IMR-90 (cell line): ENCODE results near the gene MAS1L. TPM values are rescaled to one million over a fixed set of nuclear protein-coding genes. Genes with fewer than 3 reads are reported as not detected.
"Not testable (repeated sequence)": the region's sequence is repeated elsewhere in the genome, so short reads cannot be mapped to it uniquely, and the experiment has no call there.

Experiments used
- ATAC-seq: fragments of 200-7000 bp; cut with Tn5 transposase; 2 replicates; pipeline ENCODE4 v1.9.1; 2020; ENCODE audit warnings: low read depth, mild to moderate bottlenecking, moderate library complexity
- BruUV-seq: library from RNA; stranded (reverse); fragments of 400-500 nt; replicated peaks from 2 replicates; lab custom pipeline; 2021; lab: Mats Ljungman, UMichigan
- CTCF ChIA-PET: fragments of 300-600 bp; formaldehyde crosslinking; extraction: SDS; loops from one replicate; lab custom pipeline; 2021; ENCODE audit warnings: antibody characterized with exemption; lab: Yijun Ruan, JAX
- POLR2A ChIA-PET: fragments of 300-600 bp; sonication (Branson Sonifier 250); formaldehyde crosslinking; loops from one replicate; lab custom pipeline; 2022; ENCODE audit warnings: antibody characterized with exemption; ENCODE audit not compliant: unreplicated experiment; lab: Charles Lee
- DNase-seq: peaks from one replicate; pipeline ENCODE4 v3.0.0; 2013
- H2AFZ ChIP-seq: replicated peaks from 2 replicates; pipeline ENCODE3; 2013; ENCODE audit warnings: low read length, mild to moderate bottlenecking; ENCODE audit not compliant: poor library complexity
- H2AK5ac ChIP-seq: 2 replicates; pipeline ENCODE4 v1.6.1; 2013; ENCODE audit warnings: low read depth, low read length, inconsistent platforms
- H2AK9ac ChIP-seq: replicated peaks from 2 replicates; pipeline ENCODE3; 2013; ENCODE audit warnings: mild to moderate bottlenecking, low read depth, low read length, moderate library complexity; ENCODE audit not compliant: poor library complexity
- H2BK120ac ChIP-seq: 2 replicates; pipeline ENCODE4 v1.6.1; 2013; ENCODE audit warnings: low read depth, low read length, inconsistent platforms
- H2BK15ac ChIP-seq: 3 replicates; pipeline ENCODE4 v1.6.1; 2013; ENCODE audit warnings: low read depth, low read length, inconsistent platforms
- H2BK20ac ChIP-seq: 2 replicates; pipeline ENCODE4 v1.6.1; 2013; ENCODE audit warnings: low read depth, mild to moderate bottlenecking, inconsistent platforms, low read length, moderate library complexity
- H2BK5ac ChIP-seq: 2 replicates; pipeline ENCODE4 v1.6.1; 2013; ENCODE audit warnings: mild to moderate bottlenecking, low read depth, low read length, inconsistent platforms; ENCODE audit not compliant: poor library complexity, severe bottlenecking
- H3K14ac ChIP-seq: replicated peaks from 2 replicates; pipeline ENCODE4 v1.6.1; 2013; ENCODE audit warnings: low read depth, low read length, inconsistent platforms
- H3K18ac ChIP-seq: 2 replicates; pipeline ENCODE4 v1.6.1; 2013; ENCODE audit warnings: low read depth, low read length, control low read depth
- H3K23ac ChIP-seq: 2 replicates; pipeline ENCODE4 v1.6.1; 2013; ENCODE audit warnings: low read depth, low read length, inconsistent platforms
- H3K27ac ChIP-seq: 2 replicates; pipeline ENCODE4 v1.5.1; 2013; ENCODE audit warnings: mild to moderate bottlenecking, control low read depth, low read length; ENCODE audit not compliant: insufficient read depth
- H3K27me3 ChIP-seq: 2 replicates; pipeline ENCODE4 v1.6.1; 2013; ENCODE audit warnings: low read length; ENCODE audit not compliant: control insufficient read depth, insufficient read depth
- H3K36me3 ChIP-seq: 2 replicates; pipeline ENCODE4 v1.6.1; 2013; ENCODE audit warnings: low read length, mixed read lengths; ENCODE audit not compliant: control insufficient read depth, insufficient read depth
- H3K4ac ChIP-seq: 2 replicates; pipeline ENCODE4 v1.6.1; 2013; ENCODE audit warnings: low read depth, low read length, inconsistent platforms
- H3K4me1 ChIP-seq: 2 replicates; pipeline ENCODE4 v1.6.1; 2013; ENCODE audit warnings: low read length, mixed read lengths; ENCODE audit not compliant: control insufficient read depth, insufficient read depth
- H3K4me2 ChIP-seq: 2 replicates; pipeline ENCODE4 v1.6.1; 2013; ENCODE audit warnings: low read depth, mild to moderate bottlenecking, control low read depth, low read length, moderate library complexity
- H3K4me3 ChIP-seq: 2 replicates; pipeline ENCODE4 v1.5.1; 2013; ENCODE audit warnings: low read depth, mild to moderate bottlenecking, control low read depth, low read length, moderate library complexity; ENCODE audit not compliant: insufficient read depth
- H3K56ac ChIP-seq: 2 replicates; pipeline ENCODE4 v1.6.1; 2013; ENCODE audit warnings: low read length, inconsistent platforms; ENCODE audit not compliant: insufficient read depth; ENCODE audit errors: extremely low read depth
- H3K79me1 ChIP-seq, 2 experiments: 2 replicates each; pipeline ENCODE4 v1.6.1; 2013; ENCODE audit warnings: low read length in 2 of 2, inconsistent platforms in 1 of 2, low read depth in 1 of 2
- H3K9ac ChIP-seq: 2 replicates; pipeline ENCODE4 v1.6.1; 2013; ENCODE audit warnings: low read depth, low read length, control low read depth
- H3K9me1 ChIP-seq: 2 replicates; pipeline ENCODE4 v1.6.1; 2013; ENCODE audit warnings: low read length, inconsistent platforms; ENCODE audit not compliant: insufficient read depth
- H3K9me3 ChIP-seq: 2 replicates; pipeline ENCODE4 v1.6.1; 2013; ENCODE audit warnings: low read length; ENCODE audit not compliant: control insufficient read depth, insufficient read depth
- H4K20me1 ChIP-seq: 2 replicates; pipeline ENCODE4 v1.6.1; 2013; ENCODE audit warnings: low read length, inconsistent platforms; ENCODE audit not compliant: insufficient read depth
- H4K5ac ChIP-seq: 2 replicates; pipeline ENCODE4 v1.6.1; 2013; ENCODE audit warnings: mild to moderate bottlenecking, low read depth, low read length, control low read depth
- H4K8ac ChIP-seq, 2 experiments: 2 replicates each; pipeline ENCODE4 v1.6.1; 2013; ENCODE audit warnings: low read depth in 2 of 2, low read length in 2 of 2, control low read depth in 1 of 2, inconsistent platforms in 1 of 2
- H4K91ac ChIP-seq: 2 replicates; pipeline ENCODE4 v1.6.1; 2013; ENCODE audit warnings: low read depth, low read length, inconsistent platforms; ENCODE audit not compliant: insufficient read depth
- WGBS, 2 experiments: methylation state at CpG; one replicate each; pipeline versions ENCODE4 v1.1.5 to v1.1.7; 2013; ENCODE audit warnings: missing lambda C conversion rate in 2 of 2; ENCODE audit not compliant: insufficient read length in 1 of 2; ENCODE audit errors: extremely low coverage in 2 of 2; 5-methylcytosine and 5-hydroxymethylcytosine counted together
- dilution Hi-C: fragments of 300-500 bp; cut with HindIII; formaldehyde crosslinking; loops from one replicate; pipeline ENCODE4 v1.14.3; 2018; ENCODE audit warnings: low sequenced_read_pairs; ENCODE audit not compliant: unreplicated experiment
- in situ Hi-C: fragments of 300-500 bp; cut with MboI; formaldehyde crosslinking; loops from 3 replicates; pipeline ENCODE4 v1.14.3; 2019; ENCODE audit warnings: low sequenced_read_pairs, inconsistent platforms, mixed read lengths
- intact Hi-C: fragments of 100-400 bp; cut with micrococcal nuclease; formaldehyde crosslinking; loops from 2 replicates; pipeline ENCODE4 v1.10.0; 2022
- polyA plus RNA-seq, 3 experiments: library from polyadenylated mRNA; depleted of rRNA; stranded (reverse); fragments of >200 nt; gene quantifications; 2 replicates each; pipeline ENCODE4 v1.2.3, GENCODE V29; 2012; ENCODE audit warnings: low replicate concordance in 1 of 3
- total RNA-seq: library from RNA; depleted of rRNA; stranded (reverse); fragments of >200 nt; gene quantifications from 2 replicates; pipeline ENCODE4 v1.2.3, GENCODE V29; 2012

The MAS1L gene
- total and polyA plus RNA-seq, 2 of the 4 experiments (the other 2 are of a cell fraction) = not detected

DNA sequence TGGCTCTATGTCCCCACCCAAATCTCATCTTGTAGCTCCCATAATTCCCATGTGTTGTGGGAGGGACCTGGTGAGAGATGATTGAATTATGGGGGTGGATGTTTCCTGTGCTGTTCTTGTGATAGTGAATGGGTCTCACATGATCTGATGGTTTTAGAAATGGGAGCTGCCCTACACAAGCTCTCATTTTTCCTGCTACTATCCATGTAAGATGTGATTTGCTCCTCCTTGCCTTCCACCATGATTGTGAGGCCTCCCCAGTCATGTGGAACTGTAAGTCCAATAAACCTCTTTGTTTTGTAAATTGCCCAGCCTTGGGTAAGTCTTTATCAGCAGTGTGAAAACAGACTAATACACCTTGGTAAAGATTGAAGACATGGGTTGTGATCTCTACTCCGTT, 43.7 kb downstream of the MAS1L start:
- H2BK20ac ChIP-seq, DNase-seq, H2BK120ac ChIP-seq, H3K14ac ChIP-seq, H3K56ac ChIP-seq, POLR2A ChIA-PET, intact Hi-C loops, H2AK9ac ChIP-seq, H4K91ac ChIP-seq, H3K79me1 ChIP-seq, H3K9me1 ChIP-seq, CTCF ChIA-PET, H3K18ac ChIP-seq, H3K23ac ChIP-seq, dilution Hi-C loops, H2AFZ ChIP-seq, H2BK5ac ChIP-seq, H3K36me3 ChIP-seq, H3K4me3 ChIP-seq, H2AK5ac ChIP-seq, H3K27ac ChIP-seq, H3K27me3 ChIP-seq, H4K20me1 ChIP-seq, H3K4me2 ChIP-seq, ATAC-seq, H4K8ac ChIP-seq, H4K5ac ChIP-seq, H3K4me1 ChIP-seq, BruUV-seq, in situ Hi-C loops, H3K4ac ChIP-seq, H2BK15ac ChIP-seq, H3K9ac ChIP-seq: not testable (repeated sequence)
- no CpG with 5 or more reads among the region's 1 CpG for WGBS, 2 experiments
- H3K9me3 ChIP-seq = peaks cover 14% of the 10 kb centered on the region
